ENCODE data around the gene PCDHGA7.

The PCDHGA7 gene

GRCh38 chr5:141419074-141419880, 36.7 kb downstream of the PCDHGA7 start:
- DNase-seq (ENCODE audit: low read depth): no peak
- no peak overlapping the region for H3K4me3 ChIP-seq (ENCODE audit: low read length)
- TF ChIP-seq CTCF (IDR thresholded peaks at IDR 0.05; ENCODE audit: insufficient read depth, low read depth, low read length, missing control alignments): no peak

- DNase-seq (ENCODE audit: low read depth): peak; percentile 73
- peak within 1 kb of the TSS; percentile 45 for H3K4me3 ChIP-seq (ENCODE audit: low read length)
- peak; percentile 60 for TF ChIP-seq CTCF (IDR thresholded peaks at IDR 0.05; ENCODE audit: insufficient read depth, low read depth, low read length, missing control alignments)
These were observed 38.4 kb downstream of the PCDHGA7 start, which contains the start of gene PCDHGA11 for GRCh38 chr5:141420855-141421488. Gene PCDHGA11 (plus strand): TSS chr5:141421051. CDS start chr5:141421228, 177 bp downstream.

GRCh38 chr5:141421489-141421855, 38.9 kb downstream of the PCDHGA7 start:
- DNase-seq (ENCODE audit: low read depth): no peak

GRCh38 chr5:141422742-141423291, 40.3 kb downstream of the PCDHGA7 start:
- DNase-seq (ENCODE audit: low read depth): no peak
- H3K4me3 ChIP-seq (ENCODE audit: low read length): no peak overlapping the region
- TF ChIP-seq CTCF (IDR thresholded peaks at IDR 0.05; ENCODE audit: insufficient read depth, low read depth, low read length, missing control alignments): no peak

More at GRCh38 chr5:141421489-141421855, 38.9 kb downstream of the PCDHGA7 start:
- peak overlapping the region; percentile 45 for H3K4me3 ChIP-seq (ENCODE audit: low read length)
- no peak for TF ChIP-seq CTCF (IDR thresholded peaks at IDR 0.05; ENCODE audit: insufficient read depth, low read depth, low read length, missing control alignments)

GRCh38 chr5:141427783-141428426, 45.4 kb downstream of the PCDHGA7 start:
- DNase-seq (ENCODE audit: low read depth): no peak
- no peak overlapping the region for H3K4me3 ChIP-seq (ENCODE audit: low read length)
- no peak for TF ChIP-seq CTCF (IDR thresholded peaks at IDR 0.05; ENCODE audit: insufficient read depth, low read depth, low read length, missing control alignments)

- DNase-seq (ENCODE audit: low read depth): peak; percentile 77
- peak; percentile 65 for TF ChIP-seq CTCF (IDR thresholded peaks at IDR 0.05; ENCODE audit: insufficient read depth, low read depth, low read length, missing control alignments)
- peak within 1 kb of the TSS; percentile 37 for H3K4me3 ChIP-seq (ENCODE audit: low read length)
These were observed 48.0 kb downstream of the PCDHGA7 start, which contains the start of gene PCDHGA12 for GRCh38 chr5:141430332-141431113. Gene PCDHGA12 (plus strand): TSS chr5:141430507. CDS start chr5:141430760, 253 bp downstream.

Data from epithelial cell of esophagus (primary cell).